GM21390 (cell line): Measurements from ENCODE around the gene LTN1.

Experiments
- ATAC-seq: cut with Tn5 transposase; IDR thresholded peaks from one replicate; pipeline ENCODE4 v1.9.1; 2021; ENCODE audit not compliant: unreplicated experiment

LTN1 gene

DNA sequence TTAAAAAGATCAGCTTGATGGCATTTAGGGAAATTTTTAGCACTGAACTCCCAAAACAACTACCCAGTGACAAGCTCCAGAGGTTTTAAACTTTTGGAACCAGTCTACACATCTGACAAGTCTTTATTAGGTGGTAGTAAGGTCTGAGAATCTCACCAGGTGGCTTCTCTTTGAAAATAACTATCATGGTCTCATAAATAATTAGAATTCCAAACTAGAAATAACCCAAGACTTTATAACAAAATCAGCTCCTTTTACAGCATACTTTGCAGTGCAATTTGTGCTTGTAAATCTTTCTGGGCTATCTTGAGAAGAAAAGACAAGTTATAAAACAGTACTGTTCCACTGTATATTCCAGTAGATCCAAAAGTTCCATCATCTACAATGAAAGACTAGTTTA lies 108.7 kb downstream of the LTN1 start:
- no peak for ATAC-seq

DNA sequence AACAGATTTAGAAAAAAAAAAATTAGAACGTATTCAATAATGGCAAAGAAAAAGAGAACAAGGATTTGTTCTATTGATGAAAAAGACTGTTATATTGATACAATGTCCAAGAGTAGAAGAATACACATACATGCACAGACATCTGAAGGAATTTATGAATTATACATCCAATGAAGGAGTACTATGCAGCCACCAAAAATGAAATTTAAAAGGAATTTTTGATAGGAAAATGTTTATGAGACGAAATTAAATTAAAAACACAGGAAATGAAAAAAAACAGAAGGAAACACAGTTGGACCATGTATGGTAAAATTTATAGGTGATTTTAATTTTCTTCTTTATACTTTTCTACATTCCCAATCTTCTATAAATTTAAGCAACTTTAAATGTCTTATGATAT lies 110.3 kb downstream of the LTN1 start:
- ATAC-seq, result no peak
